ENCODE results near the gene CAB39L.

GRCh38 chr13:49459580-49459979 lies 15.7 kb upstream of the CAB39L start:
- TF ChIP-seq CTCF (IDR thresholded peaks at IDR 0.05; ENCODE audit: low read depth, low read length) (no peak), EZH2phosphoT487 (IDR thresholded peaks at IDR 0.05; ENCODE audit: low read depth) (no peak)

Data from OCI-LY3 (cell line).